Left renal pelvis (tissue), 4 donors: Measurements from ENCODE around the gene MYO1B. TPM values are rescaled to one million over a fixed set of nuclear protein-coding genes. Genes with fewer than 3 reads are reported as not detected.

Experiments used
- DNase-seq, 4 donors: peaks; one replicate each; pipeline ENCODE4 v3.0.0-alpha.2; 2013; ENCODE audit warnings: low read depth in 4 of 4, low spot score in 3 of 4
- polyA plus RNA-seq, 4 donors: library from polyadenylated mRNA; unstranded; fragments of 120-200 nt; gene quantifications; one replicate each; pipeline ENCODE4 v1.2.1, GENCODE V29; 2013; ENCODE audit not compliant: insufficient read length in 4 of 4

MYO1B gene
- polyA plus RNA-seq, 4 donors = 65.5 to 137 (median 105) TPM

- no peak for DNase-seq
Observed at GRCh38 chr2:191225126-191225525, 20.1 kb upstream of the MYO1B start.

GRCh38 chr2:191225690-191226089 lies 19.5 kb upstream of the MYO1B start:
- DNase-seq = no peak

- no peak for DNase-seq
Observed at GRCh38 chr2:191226196-191226595, 19.0 kb upstream of the MYO1B start.

GRCh38 chr2:191228333-191228732 lies 16.9 kb upstream of the MYO1B start:
- DNase-seq = no peak

DNA sequence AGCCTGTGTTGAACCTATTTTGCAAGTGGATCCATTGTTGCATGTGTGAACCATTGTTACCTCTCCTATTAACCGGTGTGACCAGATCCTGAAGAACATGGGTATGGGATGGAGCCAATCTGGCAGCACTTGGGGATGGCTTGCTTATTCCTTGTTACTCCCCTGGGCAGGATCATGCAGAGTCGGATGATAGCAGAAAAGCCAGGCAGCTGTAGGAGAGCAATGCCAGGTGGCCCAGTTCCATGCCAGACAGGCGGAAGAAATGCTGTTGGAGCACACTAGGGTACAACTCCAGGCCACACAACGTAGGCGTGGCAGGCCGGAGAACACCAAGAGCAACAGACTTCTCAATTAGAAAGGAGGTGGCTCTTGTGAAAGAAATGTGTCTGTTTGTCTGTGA lies 16.3 kb upstream of the MYO1B start:
- no peak for DNase-seq

DNA sequence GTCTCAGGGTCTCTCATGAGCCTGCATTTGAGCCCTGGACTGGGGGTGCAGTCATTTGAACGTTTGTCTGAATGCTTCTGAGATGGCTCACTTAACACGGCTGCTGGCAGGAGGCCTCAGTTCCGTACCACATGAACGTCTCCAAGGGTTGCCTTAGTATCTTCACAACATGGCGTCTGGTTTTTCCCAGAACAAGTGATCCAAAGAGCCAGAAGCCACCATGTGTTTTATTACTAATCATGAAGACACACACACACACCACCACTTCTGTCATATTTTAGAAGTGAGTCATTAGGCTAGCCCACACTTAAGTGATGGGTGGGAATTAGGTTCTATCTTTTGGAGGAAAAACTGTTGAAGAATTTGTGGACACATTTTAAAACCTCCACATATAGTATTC lies 15.0 kb upstream of the MYO1B start:
- no peak for DNase-seq

DNA sequence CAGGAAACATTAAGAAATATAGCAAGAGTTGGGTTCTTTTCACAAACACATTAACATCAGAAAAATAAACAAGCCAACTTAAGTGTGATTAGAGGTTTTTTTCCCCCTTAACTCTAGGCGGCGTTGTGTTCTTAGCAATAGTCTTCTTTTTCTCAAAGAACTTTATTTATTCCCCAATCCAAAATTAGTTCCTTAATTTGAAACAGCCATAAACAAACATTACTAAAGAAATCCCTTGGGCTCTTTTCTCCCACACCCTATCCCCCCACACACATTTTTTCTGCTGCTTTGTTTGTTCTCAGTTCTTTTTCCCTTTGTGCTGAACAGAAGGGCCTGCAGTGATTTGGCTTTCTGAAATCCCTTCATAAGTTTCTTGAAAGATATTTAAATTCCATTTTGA lies 13.2 kb upstream of the MYO1B start:
- DNase-seq = no peak

- DNase-seq = no peak
Observed at GRCh38 chr2:191233533-191233932, 11.7 kb upstream of the MYO1B start.

DNA sequence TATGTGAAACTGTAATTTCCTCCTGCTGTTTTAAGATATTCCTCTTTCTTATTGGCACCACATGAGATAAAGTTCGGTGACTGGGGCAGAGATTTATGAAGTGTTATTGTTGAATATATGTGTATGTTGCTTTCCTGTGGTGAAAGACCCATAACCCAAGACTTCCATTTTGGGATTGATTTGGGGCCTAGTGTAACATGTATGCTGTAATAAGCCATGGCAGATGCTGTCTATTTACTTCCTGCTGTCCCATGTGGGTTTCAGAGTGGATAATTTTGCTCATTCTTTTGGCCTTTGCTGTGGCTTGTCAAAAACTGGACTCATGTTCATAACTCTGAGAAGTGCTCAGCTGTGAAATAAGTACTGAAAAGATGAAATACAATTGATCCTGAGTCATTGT lies 10.8 kb upstream of the MYO1B start:
- no peak for DNase-seq

DNA sequence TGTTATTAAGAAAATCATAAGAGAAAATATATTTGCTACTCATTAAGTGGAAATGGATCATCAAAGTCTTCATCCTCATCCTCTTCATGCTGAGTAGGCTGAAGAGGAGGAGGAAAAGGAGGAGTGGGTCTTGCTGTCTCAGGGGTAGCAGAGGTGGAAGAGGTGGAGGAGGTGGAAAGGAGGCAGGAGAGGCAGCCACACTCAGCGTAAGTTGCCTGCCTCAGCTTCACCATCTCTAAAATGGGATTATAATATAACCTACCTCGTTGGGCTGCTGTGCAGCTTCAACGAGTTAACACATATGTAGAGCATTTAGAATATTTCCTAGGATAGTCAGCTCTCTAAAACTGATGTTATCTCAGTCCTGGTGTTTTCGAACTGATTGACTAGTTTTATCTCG lies 4.3 kb upstream of the MYO1B start:
- no peak for DNase-seq

DNA sequence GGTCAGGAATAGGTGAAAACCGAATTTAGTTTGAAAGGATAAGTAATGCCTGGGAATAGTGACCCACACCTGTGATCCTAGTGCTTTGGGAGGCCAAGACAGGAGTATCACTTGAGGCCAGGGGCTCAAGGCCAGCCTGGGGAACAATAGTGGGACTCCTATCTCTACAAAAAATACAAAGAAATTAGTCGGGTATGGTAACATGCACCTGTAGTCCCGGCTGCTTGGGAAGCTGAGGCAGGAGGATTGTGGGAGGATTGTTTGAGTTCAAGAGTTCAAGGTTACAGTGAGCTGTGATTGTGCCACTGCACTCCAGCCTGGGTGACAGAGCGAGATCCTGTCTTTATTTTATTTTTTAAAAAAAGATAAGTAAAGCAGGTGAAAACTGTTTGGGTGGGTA lies 3.8 kb upstream of the MYO1B start:
- DNase-seq = no peak

GRCh38 chr2:191243154-191243553 lies 2.0 kb upstream of the MYO1B start:
- DNase-seq = no peak

DNA sequence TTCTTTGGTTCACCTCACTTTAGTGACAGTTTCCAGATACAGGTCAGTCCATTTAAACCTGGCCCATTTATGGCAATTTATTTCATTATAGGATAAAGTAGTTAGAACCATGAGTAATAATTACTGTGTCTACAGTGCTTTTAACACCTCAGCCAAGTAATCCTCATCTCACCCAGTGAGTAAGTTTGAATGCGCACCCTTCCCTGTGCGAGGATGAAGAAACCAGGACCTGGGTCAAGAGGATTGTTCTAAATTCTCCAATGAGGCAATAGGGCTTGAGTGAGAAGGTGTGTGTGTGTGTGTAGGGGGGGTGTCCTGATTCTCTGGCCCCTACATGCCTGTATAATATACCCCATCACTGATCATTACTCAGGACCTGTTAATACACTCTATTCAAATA lies 854 bp upstream of the MYO1B start:
- DNase-seq = no peak

GRCh38 chr2:191245869-191246531 lies 796 bp downstream of the MYO1B start:
- DNase-seq = peak; percentile 63 to 77 (median 68)

- DNase-seq = no peak
Observed at GRCh38 chr2:191246820-191247380, 1.7 kb downstream of the MYO1B start.

GRCh38 chr2:191247381-191248057 lies 2.3 kb downstream of the MYO1B start:
- peak in 1 of 4 donors; percentile 25 for DNase-seq

GRCh38 chr2:191249156-191249813 lies 4.1 kb downstream of the MYO1B start:
- DNase-seq = no peak

DNA sequence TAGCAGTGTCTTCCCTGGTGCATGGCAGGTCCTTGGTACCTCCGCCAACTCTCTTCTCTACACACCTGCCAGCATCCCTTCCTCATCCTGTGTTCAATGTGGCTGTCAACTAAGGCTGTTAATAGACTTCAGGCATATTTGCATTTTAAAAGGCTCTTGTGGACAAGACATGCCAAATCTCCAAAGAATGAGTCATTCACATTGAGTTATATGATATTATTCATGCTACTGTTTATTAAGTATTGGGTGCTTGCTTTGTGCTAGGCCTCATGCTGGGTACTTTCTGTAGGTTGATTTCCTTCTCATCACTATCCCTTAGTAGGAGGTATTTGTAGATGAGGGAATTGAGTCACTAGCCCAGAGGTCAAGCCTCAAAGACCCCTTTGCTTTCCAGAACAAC lies 5.2 kb downstream of the MYO1B start:
- no peak for DNase-seq

DNA sequence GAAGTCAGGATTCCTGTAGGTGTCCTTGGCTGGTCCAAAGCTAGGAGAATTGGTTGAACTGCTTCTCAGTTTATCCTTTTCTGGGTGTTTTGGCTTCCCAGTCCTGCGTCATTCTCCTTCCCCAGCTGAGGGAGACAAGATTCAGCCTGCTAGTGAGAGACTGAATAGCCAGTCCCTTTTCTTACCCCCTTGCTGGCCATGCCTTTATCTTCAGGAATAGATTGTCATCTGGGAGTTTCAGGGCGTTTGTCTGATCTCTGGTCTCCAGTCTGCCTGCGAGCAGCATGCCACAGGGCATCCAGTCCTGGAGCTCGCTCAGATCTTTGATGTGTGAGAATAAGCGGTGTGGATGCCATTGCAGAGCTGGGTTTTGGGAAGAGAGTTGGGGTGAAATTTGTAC lies 5.8 kb downstream of the MYO1B start:
- DNase-seq = no peak

DNA sequence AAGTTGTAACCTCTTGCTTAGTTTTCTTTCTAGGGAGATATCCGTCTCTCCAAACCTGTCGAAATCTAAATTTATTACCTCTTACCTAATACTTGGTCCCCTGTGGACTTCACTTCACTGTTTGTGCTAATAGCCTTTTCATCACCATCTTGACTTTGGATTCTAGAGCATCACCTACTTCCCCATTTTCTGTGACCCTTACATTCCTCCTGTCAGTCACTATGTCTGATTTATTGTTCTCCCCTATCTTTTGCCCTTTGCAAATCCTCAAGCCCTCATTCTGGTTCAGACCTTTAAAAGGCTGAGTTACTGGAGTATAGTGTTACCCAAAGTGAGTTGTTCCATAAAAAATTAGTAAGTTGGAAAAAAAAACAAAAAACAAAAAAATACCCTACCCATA lies 7.5 kb downstream of the MYO1B start:
- no peak for DNase-seq

DNA sequence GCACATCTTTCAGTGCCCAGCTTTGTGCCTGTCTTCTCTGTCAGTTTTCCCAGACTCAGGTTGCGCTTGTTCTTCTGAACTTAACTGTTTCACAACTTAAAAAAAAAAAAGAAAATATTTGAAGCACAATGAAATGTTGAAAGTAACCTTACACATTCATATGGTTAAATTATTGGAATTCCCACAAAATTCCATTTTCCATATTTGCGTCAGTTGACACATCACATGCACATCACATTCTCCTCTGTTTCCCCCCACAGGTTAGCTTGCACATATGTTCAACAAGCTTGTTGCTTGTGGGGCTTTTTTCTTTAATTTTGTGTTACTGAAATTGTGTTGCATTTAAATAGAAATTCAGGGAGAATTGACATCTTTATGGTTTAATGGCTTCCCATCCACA lies 8.3 kb downstream of the MYO1B start:
- DNase-seq = no peak

DNA sequence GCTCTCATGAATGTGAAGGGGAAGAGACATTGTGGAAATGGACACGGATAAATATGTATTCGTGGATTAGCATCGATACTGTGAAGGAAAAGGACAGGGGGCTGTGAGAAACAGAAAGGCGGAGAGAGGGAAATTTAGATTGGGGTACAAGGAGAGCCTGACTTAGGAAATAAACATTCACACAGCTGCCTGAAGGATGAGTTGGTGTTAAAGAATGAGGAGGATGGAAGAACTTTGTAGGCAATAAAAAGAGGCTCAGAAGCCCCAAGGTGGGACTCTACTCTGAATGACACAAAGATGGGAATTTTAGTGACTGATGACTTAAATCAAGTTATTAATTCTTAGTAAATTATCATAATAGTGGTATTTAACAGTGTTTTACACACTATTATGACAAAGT lies 10.1 kb downstream of the MYO1B start:
- no peak for DNase-seq
